ENCODE measurements around the gene GRM1.
"Not testable (repeated sequence)": the region's sequence is repeated elsewhere in the genome, so short reads cannot be mapped to it uniquely, and the experiment has no call there.

DNA sequence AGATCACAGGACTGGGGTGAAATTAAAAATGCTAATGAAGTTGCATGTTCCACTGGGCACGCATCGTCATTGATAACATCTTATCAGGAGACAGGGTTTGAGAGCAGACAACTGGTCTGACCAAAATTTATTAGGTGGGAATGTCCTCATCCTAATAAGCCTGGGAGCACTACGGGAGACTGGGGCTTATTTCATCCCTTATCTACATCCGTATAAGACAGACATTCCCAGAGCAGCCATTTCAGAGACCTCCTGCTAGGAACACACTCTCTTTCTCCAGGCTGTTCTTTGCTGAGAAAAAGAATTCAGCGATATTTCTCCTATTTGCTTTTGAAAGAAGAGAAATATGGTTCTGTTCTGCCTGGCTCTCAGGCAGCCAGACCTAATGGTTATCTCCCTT, 214.8 kb downstream of the GRM1 start:
- not testable (repeated sequence) for TF ChIP-seq POLR2A (IDR thresholded peaks at IDR 0.05)
- TF ChIP-seq, protein P1, sequence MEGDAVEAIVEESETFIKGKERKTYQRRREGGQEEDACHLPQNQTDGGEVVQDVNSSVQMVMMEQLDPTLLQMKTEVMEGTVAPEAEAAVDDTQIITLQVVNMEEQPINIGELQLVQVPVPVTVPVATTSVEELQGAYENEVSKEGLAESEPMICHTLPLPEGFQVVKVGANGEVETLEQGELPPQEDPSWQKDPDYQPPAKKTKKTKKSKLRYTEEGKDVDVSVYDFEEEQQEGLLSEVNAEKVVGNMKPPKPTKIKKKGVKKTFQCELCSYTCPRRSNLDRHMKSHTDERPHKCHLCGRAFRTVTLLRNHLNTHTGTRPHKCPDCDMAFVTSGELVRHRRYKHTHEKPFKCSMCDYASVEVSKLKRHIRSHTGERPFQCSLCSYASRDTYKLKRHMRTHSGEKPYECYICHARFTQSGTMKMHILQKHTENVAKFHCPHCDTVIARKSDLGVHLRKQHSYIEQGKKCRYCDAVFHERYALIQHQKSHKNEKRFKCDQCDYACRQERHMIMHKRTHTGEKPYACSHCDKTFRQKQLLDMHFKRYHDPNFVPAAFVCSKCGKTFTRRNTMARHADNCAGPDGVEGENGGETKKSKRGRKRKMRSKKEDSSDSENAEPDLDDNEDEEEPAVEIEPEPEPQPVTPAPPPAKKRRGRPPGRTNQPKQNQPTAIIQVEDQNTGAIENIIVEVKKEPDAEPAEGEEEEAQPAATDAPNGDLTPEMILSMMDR (IDR thresholded peaks at IDR 0.05): not testable (repeated sequence)

All from prostate gland (tissue), 2 donors.